ENCODE data around the gene ZNF536.

DNA sequence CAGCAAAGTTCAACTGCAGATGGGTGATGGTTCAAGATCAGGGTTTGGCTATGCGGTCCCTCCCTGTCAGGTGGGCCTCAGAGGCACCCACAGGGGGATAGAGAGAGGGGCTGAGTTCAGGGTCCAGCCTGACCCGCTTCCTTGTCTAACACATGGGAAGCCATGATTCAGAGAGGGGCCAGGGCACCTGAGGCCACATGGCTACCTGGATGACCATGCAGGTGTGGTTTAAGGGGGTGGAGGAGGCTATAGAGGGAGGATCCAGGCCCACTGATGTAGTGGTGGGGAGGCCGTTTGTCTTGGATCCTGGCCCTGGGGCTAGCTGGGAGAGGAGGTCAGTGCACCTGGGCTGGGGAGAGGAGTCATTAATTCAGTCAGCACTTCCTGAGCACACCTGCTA is 56.7 kb downstream of the ZNF536 start:
- TF ChIP-seq, protein P1, sequence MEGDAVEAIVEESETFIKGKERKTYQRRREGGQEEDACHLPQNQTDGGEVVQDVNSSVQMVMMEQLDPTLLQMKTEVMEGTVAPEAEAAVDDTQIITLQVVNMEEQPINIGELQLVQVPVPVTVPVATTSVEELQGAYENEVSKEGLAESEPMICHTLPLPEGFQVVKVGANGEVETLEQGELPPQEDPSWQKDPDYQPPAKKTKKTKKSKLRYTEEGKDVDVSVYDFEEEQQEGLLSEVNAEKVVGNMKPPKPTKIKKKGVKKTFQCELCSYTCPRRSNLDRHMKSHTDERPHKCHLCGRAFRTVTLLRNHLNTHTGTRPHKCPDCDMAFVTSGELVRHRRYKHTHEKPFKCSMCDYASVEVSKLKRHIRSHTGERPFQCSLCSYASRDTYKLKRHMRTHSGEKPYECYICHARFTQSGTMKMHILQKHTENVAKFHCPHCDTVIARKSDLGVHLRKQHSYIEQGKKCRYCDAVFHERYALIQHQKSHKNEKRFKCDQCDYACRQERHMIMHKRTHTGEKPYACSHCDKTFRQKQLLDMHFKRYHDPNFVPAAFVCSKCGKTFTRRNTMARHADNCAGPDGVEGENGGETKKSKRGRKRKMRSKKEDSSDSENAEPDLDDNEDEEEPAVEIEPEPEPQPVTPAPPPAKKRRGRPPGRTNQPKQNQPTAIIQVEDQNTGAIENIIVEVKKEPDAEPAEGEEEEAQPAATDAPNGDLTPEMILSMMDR (IDR thresholded peaks at IDR 0.05): no peak
- TF ChIP-seq POLR2AphosphoS5 (IDR thresholded peaks at IDR 0.05): no peak
- no peak for TF ChIP-seq POLR2A (IDR thresholded peaks at IDR 0.05)

Measured in sigmoid colon (tissue), 4 donors.